HG03175 (cell line): Measurements from ENCODE around the gene MARS1.

ENCODE experiments used
- ATAC-seq: cut with Tn5 transposase; IDR thresholded peaks from one replicate; pipeline ENCODE4 v1.9.1; 2021; ENCODE audit warnings: mild to moderate bottlenecking, moderate library complexity; ENCODE audit not compliant: unreplicated experiment

MARS1 gene

DNA sequence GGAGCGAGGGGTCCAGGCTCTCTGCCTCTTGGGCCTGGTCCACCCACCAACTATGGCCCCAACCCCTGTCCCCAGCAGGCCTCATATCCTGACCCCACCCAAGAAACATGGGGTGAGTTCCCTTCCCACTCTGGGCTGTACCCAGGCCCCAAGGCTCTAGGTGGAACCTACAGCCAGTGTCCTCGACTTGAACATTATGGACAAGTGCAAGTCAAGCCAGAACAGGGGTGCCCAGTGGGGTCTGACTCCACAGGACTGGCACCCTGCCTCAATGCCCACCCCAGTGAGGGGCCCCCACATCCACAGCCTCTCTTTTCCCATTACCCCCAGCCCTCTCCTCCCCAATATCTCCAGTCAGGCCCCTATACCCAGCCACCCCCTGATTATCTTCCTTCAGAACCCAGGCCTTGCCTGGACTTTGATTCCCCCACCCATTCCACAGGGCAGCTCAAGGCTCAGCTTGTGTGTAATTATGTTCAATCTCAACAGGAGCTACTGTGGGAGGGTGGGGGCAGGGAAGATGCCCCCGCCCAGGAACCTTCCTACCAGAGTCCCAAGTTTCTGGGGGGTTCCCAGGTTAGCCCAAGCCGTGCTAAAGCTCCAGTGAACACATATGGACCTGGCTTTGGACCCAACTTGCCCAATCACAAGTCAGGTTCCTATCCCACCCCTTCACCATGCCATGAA lies 16.8 kb upstream of the MARS1 start:
- ATAC-seq = no peak

DNA sequence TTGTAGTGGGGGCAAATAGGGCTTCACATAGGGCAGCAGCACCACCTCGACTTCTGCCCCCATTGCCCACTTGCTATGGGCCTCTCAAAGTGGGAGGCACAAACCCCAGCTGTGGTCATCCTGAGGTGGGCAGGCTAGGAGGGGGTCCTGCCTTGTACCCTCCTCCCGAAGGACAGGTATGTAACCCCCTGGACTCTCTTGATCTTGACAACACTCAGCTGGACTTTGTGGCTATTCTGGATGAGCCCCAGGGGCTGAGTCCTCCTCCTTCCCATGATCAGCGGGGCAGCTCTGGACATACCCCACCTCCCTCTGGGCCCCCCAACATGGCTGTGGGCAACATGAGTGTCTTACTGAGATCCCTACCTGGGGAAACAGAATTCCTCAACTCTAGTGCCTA lies 16.2 kb upstream of the MARS1 start:
- no peak for ATAC-seq

DNA sequence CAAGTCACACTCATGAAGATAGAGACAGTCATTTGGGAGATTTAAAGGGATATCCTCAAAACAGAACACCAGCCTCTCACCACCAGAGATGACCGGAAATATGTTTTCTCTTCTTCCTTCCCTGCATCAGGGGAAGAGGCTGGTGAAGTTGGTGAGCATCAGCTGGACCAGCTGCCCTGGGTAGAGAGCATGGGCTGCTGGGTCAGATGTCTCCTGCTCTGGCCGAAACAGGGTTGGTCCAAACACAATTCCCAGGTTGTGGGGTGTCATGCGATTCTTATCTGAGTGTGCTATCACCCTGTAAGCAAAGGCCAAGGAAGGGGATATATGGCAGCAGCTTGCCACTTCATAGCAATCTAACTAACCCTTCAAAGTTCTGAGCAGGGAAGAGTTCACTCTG lies 15.5 kb upstream of the MARS1 start:
- no peak for ATAC-seq

DNA sequence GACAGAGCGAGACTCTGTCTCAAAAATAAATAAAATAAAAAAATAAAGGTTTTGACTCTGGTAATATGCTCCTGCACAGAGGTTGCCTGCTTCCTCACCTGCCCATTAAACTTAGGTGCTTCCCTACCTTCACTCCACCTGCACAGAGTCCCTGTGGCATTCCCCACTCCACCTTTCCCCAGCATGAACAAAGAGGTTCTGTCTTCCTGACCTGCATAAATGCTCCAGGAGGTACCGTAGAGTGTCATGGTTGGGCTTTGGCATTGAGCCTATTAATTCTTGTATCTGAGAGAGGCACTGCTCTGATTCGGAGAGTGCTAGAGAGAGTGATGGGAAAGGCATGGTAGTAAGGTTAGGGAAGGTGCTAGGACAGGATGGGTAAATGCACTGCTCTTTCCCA lies 14.5 kb upstream of the MARS1 start:
- no peak for ATAC-seq

DNA sequence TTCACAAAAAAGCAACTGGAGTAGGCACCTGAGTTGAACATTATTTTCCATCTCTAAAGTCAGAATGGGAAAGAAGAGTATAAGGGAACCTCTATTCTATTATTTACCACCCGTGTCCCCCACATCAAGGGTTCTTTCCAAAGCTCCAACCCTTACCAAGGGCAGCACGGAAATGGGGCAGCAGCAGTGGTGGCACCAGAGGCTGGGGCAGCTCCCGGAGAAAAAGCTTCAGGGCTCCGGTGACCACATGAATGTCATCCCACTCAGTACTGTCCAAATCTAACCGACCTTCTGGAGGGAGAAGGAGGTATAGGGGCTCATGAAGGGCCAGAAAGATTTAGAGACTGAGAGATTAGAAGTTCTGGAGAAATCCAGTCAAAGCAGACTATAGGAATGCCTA lies 14.0 kb upstream of the MARS1 start:
- no peak for ATAC-seq

DNA sequence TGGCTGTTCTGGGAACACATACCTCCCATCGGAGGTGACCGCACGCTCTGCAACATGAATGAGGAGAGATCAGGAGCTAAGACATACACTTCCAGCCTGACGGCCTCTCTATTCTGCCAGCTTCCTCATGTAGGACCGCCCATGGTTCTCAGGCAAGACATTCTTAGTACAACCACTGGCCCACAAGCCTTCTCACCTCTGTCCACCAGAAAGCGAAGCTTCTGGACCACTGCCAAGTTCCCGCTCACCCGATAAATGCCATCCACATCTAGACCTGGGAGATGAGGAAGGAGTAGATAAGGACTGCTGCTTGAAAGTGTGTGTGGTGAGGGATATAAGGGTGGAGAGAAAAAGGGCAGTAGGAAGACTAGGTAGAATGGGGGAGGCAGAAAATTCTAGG lies 13.4 kb upstream of the MARS1 start:
- no peak for ATAC-seq

DNA sequence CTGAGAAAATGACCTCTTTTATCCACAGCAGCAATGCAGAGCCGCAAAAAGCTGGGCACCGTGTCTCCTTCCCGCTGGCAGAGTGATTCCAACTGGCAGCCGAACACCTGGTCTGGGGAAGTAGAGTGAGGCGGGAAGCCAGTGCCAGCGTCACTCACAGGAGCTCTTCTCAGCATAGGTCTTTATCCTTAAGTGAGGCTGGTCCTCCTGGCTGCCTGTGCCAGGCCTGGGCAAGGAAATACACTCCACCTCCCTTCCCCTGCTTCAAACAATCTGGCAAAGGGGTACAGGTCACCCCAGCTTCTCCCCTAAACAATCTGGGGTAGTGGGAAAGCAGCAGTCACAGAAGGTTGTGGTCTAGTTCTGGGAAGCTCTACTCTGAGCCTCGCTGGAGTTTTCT lies 13.0 kb upstream of the MARS1 start:
- no peak for ATAC-seq

DNA sequence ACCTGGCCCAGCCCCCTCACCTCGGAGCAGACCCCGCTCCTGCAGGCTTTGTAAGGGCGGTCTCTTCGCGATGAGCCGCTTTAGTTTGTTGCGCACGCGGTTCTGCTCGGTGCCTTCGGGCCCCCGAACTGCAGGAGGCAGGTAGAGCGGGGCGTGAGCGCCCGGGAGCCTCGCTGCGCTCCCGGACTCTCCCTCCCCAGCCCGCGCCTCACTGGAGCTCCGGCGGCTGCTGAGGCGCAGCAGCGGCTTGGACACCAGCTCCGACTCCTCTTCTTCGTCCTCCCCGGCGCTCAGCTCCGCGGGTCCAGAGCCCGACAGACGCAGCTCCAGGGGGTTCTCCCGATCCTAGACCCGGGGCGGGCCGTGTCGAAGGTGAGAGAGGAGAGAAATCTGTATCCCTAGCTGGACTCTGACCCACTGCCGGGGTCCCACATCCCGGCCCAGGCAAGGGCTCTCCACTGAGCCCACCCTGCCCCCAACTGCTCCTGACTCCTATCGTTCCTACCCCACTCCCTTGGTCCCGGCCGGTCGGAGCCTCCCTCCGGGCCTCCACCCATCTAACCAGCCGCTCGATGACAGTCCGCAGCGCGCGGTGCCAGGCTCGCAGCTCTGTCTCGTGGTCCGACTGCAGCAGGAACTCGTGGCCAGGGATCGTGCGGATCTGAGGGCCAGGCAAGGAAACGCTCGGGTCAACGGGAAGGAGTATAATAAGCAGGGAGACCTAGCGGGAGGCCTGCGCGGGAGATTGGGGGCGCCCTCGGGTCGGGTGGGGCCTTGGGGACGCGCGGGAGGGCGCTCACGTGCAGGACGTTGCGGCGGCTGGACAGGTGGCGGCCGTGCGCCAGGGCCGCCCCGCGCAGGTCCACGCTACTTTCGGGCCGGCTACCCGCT lies 12.4 kb upstream of the MARS1 start:
- no peak for ATAC-seq

DNA sequence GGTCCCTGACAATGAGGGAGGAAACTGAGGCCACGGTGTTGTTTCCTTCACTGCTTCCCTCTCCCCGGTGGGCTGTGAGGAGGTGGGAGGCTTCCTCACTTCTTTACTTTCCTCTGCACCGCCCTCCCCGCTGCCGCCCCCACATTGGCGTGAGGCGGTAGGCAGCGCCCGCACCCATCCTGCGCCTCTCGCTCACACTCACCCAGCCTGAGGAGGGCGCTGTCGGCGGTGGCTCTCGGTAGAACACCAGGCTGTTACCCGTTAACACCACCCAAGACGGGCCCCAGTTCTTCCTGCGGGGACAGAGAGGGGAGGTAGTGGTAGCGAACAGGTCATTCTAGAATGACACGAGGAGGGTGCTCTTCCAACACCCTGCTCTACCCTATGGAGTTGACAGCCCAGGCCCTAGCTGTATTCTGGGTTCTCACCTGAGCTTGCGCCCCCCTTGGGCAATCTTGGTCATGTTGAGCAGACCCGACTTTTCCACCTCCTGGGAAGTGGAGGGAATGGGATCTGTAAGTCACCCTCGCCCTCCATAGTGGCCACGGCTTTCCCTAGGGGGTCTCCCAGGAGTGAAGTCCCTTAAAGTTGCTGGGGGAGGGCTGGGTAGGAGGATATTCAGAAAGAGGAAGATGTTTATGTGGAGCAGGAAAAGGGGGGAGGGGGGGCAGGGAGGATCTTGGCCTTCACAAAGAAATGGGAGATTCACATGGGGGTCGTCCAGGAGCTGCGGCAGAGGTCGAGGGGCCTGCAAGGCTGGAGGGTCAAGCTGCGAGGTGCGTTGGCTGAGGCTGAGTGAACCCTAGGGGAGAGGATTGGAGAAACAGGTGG lies 11.5 kb upstream of the MARS1 start:
- ATAC-seq = peak; percentile 42

DNA sequence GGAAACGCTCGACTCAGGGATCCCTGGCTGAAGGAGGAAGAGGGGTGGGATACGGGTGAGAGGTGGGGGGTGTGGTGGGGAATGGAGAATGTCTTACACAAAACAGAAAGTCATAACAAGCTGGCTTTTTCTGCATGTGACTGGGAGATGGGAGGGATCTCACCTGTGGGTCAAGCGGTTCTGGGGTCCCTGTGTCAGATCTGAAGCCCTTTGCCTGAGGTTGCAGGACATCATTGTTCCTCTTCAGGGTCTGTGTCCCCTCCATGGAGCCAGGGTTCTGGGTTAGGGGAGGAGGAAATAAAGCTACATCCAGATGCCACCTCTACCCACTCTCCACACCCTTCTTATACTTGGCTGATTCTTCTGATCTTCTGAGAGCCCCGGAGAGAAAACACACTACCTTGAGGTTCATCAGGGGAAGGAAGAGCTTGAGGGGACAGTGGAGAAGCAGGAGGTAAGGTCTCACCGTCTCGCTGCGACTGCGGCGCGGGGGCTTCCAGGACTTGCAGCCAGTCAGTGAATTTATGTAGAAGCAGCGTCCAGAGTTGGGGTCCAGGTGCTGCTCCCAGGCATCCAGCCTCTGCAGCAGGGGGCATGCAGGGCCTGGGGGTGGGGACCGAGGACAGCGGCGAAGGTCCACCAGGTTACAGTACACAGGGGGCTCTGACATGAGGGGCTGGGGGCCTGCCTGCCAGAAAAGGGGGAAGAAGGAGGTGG lies 10.7 kb upstream of the MARS1 start:
- ATAC-seq = no peak

DNA sequence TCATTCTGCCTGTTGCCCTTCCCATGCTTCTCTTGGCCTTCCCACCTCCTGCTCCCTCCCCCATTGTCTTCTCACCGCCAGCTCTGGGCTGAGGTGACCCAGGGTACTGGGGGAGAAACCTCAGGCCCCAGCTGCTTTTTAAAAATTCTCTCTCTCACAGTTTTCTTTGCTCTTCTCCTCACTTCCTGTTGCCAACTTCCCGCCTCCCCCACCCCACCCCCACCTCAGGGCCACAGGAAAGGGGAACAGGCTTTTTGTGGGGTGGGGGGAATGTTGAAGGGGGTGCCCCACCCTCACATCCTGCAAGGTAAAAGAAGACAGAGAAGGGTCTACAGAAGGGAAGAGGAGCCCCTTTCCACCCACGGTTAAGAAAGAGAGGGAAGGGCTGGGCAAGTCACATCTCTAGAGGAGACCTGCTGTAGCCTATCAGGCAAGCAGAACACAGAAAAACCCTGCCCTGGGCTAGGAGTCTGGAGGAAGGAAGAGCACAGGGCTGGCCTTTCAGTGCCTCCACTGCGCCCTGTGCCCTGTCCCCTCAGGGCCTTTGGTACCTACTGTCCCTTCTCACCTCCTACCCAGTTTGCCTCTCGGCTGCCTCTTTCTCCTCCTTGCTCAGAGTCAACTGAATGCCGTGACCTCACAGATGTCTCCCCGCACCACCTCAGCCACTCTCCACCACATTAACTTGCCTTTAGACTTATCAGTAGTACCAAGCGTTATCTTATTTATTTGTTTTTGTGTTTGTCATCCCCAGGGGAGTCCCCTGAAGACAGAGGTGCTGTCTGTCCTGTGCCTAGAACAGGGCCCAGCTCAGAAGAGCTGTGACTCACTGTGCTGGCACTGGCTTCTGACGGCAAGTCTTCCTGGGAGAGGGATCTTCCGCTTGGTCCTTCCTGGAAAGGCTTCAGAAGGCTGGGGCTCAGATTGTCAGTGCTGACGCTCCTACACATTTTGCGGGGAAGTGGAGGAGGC lies 9.9 kb upstream of the MARS1 start:
- peak; percentile 43 for ATAC-seq

DNA sequence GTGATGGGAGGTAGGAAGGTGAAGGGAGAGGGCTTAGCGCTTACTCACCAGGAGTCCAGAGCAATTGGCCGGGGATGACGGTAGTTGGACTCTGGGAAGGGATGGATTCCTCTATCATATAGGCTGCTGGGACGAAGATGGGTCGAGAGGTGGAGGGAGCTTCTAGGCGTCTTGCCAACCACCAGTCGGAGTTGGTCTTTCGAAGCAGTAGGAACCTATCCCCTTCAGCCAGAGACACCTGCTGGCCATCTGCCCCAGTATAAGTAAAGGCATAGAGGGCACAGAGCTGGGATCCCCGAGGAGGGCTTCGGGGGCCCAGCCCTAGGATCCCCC lies 8.9 kb upstream of the MARS1 start:
- ATAC-seq = no peak

DNA sequence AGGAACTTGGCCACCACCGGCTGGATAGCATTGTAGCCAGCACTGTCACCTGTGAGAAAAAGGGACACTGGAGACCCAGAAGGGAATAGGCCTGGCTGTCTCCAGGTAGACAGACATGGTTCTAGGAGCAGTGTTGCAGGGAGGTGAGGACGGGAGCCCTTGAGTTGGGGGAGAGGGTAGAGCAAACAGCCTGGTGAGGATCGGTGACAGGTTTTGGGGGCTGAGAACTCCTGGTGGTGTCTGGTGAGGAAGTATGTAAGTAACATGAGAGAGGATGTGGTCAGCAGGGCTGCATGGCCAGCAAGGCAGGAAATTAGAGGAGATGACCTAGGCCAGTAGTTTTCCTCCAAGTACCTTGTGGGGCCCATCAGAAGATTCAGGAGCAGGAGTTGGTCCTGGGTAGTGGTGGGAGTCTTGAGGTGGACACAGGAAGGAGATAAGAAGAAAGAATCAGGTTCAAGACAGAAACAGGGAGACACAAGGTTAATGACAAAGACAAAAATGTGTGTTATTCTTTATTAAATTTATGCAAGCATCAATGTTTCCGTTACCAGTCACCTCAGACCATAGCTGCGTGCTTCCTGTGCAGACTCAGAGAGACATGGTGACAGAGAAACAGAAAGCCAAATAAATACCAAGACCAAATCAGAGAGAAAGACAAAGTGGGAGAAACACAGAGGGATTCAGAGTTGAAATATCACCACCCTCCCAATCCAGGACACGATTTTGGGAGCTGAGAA lies 8.3 kb upstream of the MARS1 start, which contains the start of gene ARHGAP9:
ARHGAP9 (minus strand) TSS at position 491 of the 740 bp plus-strand sequence; CDS start at position 31, 460 bp downstream.
- peak; percentile 54 for ATAC-seq

DNA sequence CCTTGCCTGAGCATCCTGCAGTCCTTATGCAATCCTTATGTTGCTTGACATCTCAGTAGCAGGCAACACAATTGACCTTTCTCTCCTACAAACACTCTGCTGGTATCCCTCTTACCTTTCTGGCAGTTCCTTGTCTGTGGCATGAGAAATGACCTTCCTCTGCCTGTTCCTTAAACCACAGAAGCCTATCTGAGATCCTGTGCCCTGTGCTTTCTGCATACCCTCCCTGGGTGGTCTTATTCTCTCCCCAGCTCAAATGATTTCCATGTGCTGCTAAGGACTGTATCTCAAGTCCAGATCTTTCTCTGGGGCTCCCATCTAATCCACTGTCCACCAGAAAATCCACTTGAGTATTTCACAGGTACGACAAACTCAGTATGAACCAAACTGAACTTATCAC lies 6.2 kb upstream of the MARS1 start:
- no peak for ATAC-seq

DNA sequence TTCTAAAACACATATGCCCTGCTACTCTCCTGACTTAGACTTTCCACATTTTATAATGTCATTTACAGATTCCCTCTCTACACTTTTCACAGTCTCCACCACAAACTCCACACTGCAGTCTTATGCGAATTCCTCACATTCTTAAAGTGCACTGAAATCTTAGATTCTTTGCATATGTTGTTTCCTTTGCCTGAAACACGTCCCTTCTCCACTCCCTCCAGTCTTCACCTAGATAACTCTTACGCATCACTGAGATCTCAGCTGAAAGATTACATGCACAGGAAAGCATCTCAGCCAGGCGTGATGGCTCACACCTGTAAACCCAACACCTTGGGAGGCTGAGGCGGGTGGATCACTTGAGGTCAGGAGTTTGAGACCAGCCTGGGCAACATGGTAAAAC lies 4.4 kb upstream of the MARS1 start:
- ATAC-seq = no peak

DNA sequence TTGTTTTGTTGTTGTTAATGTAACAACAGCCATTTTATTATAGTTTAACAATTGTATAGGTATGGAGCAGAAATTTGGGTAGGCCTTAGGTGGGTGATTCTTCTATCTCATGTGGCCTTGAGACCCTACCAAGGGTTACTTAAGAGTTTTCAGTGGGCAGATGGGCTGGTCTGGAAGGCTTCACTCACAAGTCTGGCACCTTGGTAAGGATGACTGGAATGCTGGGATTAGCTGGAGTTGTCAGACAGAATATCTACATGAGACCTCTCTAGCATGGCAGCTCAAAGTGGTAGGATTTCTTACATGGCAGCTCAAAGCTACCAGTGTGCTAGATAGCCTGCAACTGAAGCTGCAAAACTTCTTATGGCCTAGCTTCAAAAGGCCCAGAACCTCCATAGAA lies 2.2 kb upstream of the MARS1 start:
- ATAC-seq = no peak

DNA sequence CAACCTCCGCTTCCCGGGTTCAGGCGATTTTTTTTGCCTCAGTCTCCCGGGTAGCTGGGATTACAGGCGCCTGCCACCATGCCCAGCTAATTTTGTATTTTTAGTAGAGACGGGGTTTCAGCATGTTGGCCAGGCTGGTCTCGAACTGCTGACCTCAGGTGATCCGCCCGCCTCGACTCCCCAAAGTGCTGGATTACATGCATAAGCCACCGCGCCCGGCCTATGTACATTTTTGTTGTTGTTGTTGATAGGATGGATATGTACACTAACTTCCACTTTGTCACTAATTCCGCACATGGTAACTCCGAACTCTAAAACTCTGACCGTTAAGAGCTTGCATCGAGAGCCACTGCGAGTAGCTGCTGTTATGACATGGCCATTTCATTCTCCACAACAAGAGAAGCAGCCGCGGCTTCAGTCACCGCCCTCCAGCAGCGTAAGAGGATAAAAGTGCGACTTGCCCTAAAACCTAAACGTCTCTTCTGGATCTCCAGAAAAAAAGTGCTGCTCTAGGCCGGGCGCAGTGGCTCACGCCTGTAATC lies 742 bp upstream of the MARS1 start:
- no peak for ATAC-seq

DNA sequence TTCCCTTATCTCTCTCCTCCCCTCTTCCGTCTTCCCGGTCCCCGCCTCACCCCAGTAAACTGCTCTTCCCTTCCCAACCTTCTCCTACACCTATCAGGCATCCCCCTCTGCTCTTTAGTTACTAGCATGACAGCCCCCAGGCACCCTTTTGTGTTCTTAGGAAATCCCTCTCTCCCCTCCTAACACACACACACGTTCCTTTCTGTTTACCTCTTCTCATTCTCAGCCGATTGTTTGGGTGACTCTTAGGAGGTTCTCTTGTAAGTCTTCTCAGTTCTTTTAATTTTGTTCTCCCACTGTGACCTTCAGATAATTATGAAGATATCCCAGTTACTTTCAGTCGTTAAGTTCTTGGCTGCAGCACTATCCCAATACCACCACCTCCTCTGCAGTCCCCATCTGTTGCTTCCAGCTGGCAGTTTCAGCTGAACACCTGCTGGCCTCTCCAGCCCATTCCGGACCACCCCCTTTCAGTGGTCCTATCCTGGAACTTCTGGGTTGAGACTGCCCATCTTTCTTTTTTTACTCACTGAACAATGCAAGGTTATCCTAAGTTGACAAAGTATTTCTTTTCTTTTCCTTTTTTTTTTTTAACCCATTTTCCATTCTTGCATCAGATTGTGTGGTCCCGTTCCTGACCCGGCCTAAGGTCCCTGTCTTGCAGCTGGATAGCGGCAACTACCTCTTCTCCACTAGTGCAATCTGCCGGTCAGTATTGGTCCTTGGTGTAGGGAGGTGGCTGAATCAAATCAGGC lies 711 bp downstream of the MARS1 start:
- no peak for ATAC-seq
